NOMO-1 (cell line): Measurements from ENCODE around the gene NT5DC3.

Experiments
- DNase-seq, 2 experiments: peaks; one replicate each; lab custom pipeline; 2025; ENCODE audit not compliant: unreplicated experiment in 2 of 2; lab: John Stamatoyannopoulos, UW

NT5DC3 gene

DNA sequence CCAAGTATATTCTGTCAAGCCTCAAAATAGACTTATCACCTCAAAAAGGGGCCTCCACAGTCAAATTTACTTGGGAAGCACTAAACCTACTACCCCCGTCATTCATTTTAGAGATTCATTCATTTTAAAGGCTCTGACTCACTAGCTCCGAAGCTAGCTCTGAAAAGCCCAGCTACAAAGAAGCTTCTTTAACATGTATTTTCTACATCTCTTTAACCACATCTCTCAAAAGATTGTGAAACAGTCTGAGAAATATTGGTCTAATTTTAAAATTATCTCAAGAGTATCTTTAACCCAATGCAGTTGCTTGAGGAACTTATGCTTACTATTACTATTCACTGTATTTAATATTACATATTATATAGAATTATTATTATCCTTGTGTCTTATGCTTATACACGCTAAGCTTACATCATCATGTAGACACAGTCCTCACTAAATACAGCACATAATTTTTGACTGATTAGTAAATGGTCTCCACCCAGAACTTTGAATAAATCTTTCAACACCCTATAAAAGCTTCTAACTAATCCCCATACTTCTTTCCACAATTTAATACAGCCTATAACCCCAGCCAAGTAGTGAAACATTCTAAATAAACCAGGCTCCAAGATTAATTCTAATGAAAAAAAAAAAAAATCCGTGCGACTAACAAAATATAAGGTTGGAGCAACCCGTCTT, 7.8 kb downstream of the NT5DC3 start:
- peak in 1 of 2 experiments; percentile 68 for DNase-seq

DNA sequence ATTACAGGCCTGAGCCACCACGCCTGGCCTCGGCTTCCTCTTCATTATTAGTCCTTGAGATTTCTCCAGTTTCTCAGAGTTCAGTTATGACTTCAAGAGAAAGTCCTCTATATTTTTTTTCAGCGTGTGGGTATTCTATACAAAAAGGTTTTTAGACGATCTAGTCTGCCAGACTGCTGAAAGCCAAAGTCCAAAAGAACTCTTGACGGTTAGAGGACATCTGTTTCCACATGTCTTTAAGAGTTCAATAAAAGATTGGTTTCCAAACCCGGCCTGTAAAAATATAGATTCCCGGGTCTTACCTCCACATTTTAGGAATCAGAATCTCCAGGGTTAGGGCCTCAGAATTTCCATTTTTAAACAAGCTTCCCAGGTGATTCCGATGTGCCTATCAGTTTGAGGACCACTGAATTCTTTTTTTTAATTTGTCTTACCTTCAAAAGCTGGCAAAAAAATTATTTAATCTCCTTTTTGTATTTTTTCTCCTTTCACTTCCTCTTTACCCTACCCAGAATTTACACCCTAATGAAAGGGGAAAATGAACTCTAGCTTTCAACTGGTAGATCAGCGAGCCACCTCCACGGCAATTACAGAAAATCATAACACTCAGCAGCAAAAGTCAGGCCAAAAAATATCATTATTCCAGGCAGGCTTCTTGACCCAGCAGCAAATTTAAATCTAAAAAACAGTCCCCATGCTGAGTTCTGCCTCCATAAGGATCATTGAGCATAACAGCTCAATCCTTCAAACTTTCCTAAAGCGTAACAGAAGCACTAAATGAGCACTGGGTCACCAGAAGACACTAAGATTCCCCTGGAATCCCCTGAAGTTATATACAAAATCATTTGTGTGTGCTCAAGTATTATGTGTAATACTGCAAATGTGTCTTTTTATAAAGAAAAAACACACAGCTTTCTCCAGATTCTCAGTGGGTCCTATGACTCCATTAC, 8.7 kb downstream of the NT5DC3 start:
- peak; percentile 15 to 63 for DNase-seq

DNA sequence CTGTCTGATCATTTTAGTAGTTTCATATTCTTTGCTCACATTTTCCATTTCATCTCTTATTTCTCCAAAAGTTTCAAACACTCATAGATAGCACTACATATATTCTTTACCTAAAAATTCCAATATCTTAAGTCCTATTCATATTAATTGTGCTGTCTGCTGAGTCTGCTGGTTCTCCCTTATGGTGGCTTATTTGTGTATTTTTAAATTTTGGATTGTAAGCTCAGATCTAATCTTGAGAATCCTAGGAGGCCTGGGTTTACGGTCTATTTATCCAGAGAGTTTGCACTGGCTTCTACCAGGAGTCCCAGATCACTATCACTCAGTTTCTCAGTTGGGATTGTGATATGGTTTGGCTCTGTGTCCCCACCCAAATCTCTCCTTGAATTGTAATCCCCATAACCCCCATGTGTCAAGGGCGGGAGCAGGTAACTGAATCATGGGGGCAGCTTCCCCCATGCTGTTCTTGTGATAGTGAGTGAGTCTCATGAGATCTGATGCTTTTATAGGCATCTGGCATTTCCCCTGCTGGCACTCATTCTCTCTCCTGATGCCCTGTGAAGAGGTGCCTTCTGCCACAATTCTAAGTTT, 10.2 kb downstream of the NT5DC3 start:
- no peak for DNase-seq

GRCh38 chr12:103830025-103830725, 10.9 kb downstream of the NT5DC3 start:
- DNase-seq, result no peak

DNA sequence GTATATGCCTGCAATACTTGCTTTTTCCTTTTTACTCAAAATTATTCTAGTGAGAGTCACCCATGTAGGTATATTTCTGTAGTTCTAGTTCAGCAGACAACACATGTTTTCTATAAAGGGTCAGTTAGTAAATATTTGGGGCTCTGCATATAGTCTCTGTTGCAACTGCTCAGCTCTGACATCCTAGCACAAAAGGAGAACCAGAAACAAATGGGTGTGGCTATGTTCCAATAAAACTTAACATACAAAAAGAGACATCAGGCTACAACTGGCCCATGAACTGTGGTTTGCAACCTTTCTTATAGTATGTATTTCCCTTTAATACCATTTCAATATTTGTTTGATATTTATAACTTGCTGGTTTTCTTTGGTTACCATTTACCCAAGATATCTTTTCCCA, 11.9 kb downstream of the NT5DC3 start:
- DNase-seq, result peak; percentile 73 to 86

GRCh38 chr12:103827911-103828391, 13.1 kb downstream of the NT5DC3 start:
- peak in 1 of 2 experiments; percentile 34 for DNase-seq

DNA sequence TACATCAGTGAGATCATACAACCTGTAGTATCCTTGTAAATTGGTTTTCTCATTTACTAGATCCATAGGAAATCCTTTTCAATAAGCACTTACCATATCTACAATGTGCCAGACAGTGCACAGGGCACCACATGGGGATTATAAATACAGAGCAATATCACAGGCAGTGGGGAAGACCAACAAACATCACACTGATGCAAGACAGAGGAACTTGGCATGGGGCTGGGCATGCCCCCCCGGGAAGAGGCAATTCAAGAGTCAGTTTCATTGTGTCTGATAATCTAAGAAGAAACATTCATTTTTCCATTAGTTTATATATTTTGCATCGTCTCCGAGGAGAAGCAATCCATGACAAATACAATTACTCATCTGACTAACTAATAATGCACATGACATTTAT, 16.2 kb downstream of the NT5DC3 start:
- no peak for DNase-seq

DNA sequence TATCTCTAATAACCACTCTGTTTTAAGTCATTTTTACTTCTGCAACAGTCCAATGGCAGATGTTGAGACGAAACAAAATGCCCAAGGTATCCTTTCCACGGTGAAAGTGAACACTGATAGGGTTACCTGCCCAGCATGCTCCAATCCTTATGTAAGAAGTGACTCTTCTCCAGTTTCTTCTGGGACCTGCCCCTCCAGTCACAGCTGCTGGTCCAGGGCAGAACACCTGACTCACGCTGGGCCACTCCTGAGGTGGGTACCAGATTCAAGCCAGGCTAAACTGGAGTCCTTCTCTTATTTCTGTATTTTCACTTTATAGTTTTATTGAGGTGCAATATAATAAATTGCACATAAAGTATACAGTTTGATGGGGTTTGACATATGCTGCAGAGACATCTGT, 16.7 kb downstream of the NT5DC3 start:
- no peak for DNase-seq

- no peak for DNase-seq
Observed at GRCh38 chr12:103823871-103824270, 17.2 kb downstream of the NT5DC3 start.

GRCh38 chr12:103821773-103822172, 19.3 kb downstream of the NT5DC3 start:
- no peak for DNase-seq

DNA sequence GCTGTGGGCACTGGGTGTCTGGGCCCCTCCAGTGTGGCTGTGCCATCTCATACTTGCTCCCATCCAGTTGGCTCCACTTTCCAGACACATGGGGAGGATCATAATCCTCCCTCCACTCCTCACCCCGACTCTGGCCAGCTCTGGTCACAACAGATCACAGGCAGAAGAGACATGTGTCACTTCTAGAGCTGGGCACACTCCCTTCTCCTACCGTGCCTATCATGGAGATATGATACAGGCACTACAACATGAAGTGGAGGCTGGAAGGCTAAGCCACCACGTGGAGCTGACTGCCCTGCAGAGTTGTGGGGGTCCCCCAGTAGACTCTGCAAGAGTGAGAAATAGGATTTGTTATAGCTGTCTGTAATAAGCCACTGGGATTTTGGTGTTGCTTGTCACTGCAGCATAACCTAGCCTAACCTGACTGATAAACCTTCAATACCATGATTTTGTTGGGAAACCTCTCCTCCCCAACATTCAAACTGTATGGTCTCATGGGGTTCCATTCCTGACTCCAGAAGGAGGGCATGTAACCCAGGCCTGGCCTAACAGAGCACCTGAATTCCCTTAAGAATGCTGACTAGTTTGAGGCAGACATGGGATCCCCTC, 20.0 kb downstream of the NT5DC3 start:
- DNase-seq, result no peak

DNA sequence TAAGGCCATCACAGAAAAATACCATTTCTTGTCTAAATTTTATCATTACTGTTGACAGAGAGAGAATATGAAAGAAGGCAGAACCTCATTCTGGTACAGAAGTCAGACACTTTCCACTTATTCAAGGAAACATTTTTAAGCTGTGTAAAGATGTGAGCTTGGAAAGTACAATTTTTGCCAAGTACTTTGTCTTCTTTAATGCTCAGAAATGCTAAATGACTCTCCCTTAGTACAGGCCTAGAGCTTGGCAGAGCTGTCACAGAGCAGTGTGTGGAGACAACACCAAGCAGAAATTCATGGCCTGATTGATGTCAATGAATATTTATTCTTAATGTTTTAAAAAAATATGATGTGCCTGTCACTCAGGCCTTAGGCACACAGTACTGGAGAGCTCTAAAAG, 20.7 kb downstream of the NT5DC3 start:
- DNase-seq, result no peak

DNA sequence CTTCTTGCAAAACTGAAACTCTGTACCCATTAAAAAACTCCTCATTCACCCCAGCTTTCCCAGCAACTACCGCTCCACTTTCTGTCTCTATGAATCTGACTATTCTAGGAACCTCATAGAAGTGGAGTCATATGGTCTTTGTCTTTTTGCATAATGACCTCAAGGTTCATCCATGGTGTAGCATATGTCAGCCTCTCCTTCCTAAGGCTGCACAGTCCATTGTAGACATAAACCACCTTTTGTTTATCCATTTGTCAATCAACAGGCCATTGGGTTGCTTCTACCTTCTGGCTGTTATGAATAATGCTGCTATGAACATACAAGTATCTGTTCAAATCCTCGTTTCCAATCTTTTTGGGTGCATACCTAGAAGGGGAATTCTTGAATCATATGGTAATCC, 21.1 kb downstream of the NT5DC3 start:
- no peak for DNase-seq

GRCh38 chr12:103819312-103819711, 21.7 kb downstream of the NT5DC3 start:
- DNase-seq, result no peak

DNA sequence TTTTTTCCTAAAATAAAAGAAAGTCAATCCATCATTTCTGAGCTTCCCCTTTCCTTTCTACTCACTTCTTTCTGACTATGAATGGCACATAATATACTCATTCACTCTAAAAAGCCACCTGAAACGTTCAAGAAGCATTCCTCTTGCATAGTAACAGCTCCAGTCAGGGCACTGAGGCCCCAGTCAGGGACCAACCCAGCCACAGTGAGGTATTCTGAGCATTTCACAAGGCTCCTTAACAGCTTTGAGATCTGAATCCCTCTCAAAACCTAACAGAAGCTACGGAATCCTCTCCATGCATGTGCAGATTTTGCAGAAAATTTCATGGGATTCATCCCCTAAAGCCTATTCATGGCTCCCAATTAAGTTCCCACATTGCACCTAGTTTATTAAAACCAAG, 23.2 kb downstream of the NT5DC3 start:
- DNase-seq, result no peak

GRCh38 chr12:103816663-103817062, 24.4 kb downstream of the NT5DC3 start:
- DNase-seq, result no peak

- no peak for DNase-seq
Observed at GRCh38 chr12:103814436-103814835, 26.6 kb downstream of the NT5DC3 start.

DNA sequence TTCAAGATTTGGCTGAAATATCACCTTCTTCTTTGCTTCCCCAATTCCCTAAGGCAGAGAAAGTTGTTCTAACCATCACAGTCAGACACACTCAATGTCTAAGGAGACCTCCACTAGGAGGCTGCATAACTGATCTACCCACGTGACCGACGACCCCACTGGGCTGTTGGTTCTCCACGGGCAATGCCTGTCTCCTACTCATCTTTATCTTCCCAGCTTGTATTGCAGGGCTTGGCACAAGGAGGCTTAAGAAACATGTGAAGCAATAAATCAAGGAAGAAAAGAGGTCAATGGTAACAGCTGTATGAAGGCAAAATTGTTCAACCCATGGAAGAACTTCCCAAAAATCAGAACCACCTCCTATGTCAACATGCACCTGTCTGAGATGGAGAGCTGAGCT, 27.1 kb downstream of the NT5DC3 start:
- no peak for DNase-seq

DNA sequence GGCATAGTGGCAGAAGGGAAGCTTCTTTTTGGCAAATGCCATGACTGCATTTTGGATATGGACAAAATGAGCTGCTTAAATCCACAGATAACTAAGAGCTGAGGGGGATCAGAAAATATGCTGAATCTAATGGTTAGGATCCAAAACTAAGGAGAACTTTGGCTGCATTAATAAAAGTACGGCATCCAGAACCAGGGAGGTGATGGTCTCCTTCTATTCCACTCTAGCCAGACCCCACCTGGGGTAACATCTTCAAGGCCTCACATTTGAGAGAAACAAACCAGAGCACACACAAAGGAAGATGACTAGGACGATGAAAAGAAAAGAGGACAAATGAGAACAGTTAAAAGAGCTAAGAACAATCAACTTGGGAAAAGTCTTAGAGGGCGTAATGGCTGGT, 27.6 kb downstream of the NT5DC3 start:
- DNase-seq, result no peak

DNA sequence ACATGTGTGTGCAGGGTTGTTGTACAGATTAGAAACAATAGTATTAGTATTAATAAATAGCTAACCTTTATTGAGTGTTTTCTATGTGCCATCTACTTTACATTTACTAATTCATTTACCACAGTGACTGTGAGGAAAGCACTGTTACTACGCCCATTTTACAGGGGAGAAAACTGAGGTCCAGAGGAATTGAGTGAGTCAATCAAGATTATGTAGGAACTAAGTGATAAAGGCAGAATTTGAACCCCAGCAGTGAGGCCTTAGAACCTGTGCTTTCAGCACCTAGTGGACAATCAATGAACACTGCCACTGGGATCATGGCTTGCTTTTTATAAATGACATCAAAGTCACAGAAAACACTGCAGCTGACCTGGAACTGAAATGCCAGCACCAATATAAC, 28.2 kb downstream of the NT5DC3 start:
- DNase-seq, result no peak
